ENCODE results near the gene ADAMTS18. TPM values are rescaled to one million over a fixed set of nuclear protein-coding genes. Genes with fewer than 3 reads are reported as not detected.

ADAMTS18 gene
- polyA plus RNA-seq, 1 donor (not counting 4 experiments of a cell fraction or from before 2014, with no cell fraction given): not detected

DNA sequence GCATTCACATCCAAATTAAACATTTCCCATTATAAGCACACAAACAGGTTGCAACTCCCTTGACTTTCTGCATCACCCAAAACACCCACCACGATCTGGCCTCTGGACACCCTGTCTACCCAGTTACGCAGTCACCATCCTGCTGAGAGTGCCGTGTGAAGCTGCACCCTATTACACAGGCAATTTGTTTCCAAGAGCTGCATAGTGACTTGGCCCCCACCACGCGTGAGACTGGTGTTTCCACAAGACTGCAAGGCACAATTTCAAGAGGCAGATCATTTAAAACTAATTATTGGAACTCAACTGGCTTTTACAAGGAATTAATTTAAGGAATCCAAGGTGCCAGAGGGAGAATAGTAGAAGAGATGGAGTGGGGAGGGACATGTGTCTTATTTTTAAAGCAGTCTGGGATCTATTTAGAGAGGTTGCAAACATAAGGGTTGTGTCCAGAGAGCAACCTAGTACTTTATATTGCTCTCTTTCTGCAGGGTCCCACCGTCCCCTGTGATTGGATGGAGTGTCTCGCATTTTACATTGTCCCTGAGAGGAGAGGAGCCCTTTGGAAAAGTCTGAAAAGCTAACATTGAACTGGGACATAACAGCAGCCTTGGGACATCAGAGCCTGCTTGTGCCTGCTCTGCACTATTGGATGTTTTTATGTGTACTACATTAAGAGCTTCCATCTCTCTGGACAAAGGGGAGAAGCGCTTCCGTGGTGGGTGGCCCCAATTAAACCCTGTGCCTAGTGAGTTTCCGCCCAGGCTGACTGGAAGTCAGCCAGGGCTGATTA lies 8.7 kb upstream of the ADAMTS18 start:
- H3K27me3 ChIP-seq (ENCODE audit: control insufficient read depth, extremely low read depth, insufficient read depth, low read length): no peaks in the 10 kb centered on the region
- no peak for FAIRE-seq
- dilution Hi-C loops (cut with MboI; ENCODE audit: extremely low pct_ligation_motif_present, low sequenced_read_pairs): no loop called here
- no peak overlapping the region for H3K9ac ChIP-seq (ENCODE audit: control insufficient read depth, extremely low read depth, insufficient read depth, low read length)
- DNase-seq (ENCODE audit: low read depth, low spot score): no peak
- no peaks in the 10 kb centered on the region for H4K20me1 ChIP-seq (ENCODE audit: control insufficient read depth, extremely low read depth, insufficient read depth, low read length)
- H3K36me3 ChIP-seq (ENCODE audit: control insufficient read depth in 2 of 2, extremely low read depth in 1 of 2, insufficient read depth in 2 of 2, low read length in 2 of 2): no peaks in the 10 kb centered on the region
- H3K4me1 ChIP-seq (ENCODE audit: control insufficient read depth, extremely low read depth, insufficient read depth, low read length): no peaks in the 10 kb centered on the region
- no peak overlapping the region for H3K4me2 ChIP-seq (ENCODE audit: control insufficient read depth, extremely low read depth, insufficient read depth, low read depth, low read length)
- TF ChIP-seq, protein P1, sequence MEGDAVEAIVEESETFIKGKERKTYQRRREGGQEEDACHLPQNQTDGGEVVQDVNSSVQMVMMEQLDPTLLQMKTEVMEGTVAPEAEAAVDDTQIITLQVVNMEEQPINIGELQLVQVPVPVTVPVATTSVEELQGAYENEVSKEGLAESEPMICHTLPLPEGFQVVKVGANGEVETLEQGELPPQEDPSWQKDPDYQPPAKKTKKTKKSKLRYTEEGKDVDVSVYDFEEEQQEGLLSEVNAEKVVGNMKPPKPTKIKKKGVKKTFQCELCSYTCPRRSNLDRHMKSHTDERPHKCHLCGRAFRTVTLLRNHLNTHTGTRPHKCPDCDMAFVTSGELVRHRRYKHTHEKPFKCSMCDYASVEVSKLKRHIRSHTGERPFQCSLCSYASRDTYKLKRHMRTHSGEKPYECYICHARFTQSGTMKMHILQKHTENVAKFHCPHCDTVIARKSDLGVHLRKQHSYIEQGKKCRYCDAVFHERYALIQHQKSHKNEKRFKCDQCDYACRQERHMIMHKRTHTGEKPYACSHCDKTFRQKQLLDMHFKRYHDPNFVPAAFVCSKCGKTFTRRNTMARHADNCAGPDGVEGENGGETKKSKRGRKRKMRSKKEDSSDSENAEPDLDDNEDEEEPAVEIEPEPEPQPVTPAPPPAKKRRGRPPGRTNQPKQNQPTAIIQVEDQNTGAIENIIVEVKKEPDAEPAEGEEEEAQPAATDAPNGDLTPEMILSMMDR (optimal IDR thresholded peaks at IDR 0.05 in 1 of 3, IDR thresholded peaks at IDR 0.05 in 1 of 3, conservative IDR thresholded peaks at IDR 0.05 in 1 of 3; ENCODE audit: extremely low read depth in 1 of 3, insufficient read depth in 2 of 3, low read length in 3 of 3): no peak
- TF ChIP-seq EZH2 (IDR thresholded peaks at IDR 0.05; ENCODE audit: low read length): no peak
- no peaks in the 10 kb centered on the region for H3K9me1 ChIP-seq (ENCODE audit: control insufficient read depth, extremely low read depth, insufficient read depth, low read length)
- H2AFZ ChIP-seq (ENCODE audit: control insufficient read depth, low read length): no peak overlapping the region
- H3K27ac ChIP-seq (ENCODE audit: control insufficient read depth, insufficient read depth, low read length): no peak overlapping the region
- H3K79me2 ChIP-seq (ENCODE audit: control insufficient read depth, insufficient read depth, low read length): no peaks in the 10 kb centered on the region
- H3K4me3 ChIP-seq (ENCODE audit: control insufficient read depth in 2 of 3, extremely low read depth in 1 of 3, insufficient read depth in 2 of 3, low read depth in 1 of 3, low read length in 3 of 3): no peak overlapping the region
- H3K9me3 ChIP-seq (ENCODE audit: control insufficient read depth, low read depth, low read length): no peaks in the 10 kb centered on the region

DNA sequence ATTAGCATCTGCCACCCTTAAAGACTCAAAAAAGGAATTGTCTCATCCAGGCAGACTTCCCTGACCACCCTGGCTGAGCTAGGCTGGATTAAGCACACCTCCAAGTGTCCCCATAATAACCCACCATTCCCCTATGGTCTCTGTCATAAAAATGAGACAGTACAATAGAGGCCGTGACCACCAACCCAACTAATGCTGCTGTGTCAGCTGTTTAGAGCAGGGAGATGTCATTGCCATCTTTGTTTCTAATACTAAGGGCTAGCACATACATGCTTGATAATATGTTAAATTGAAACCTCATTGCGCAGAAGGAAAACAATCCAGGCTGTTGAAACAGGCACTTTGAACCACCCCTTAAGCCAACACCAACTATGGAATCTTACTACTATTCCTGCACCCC lies 7.2 kb upstream of the ADAMTS18 start:
- no peak for FAIRE-seq

More for the DNA sequence above, 7.2 kb upstream of the ADAMTS18 start:
- no peaks in the 10 kb centered on the region for H3K4me1 ChIP-seq (ENCODE audit: control insufficient read depth, extremely low read depth, insufficient read depth, low read length)
- no peaks in the 10 kb centered on the region for H3K27me3 ChIP-seq (ENCODE audit: control insufficient read depth, extremely low read depth, insufficient read depth, low read length)
- dilution Hi-C loops (cut with MboI; ENCODE audit: extremely low pct_ligation_motif_present, low sequenced_read_pairs): no loop called here
- H3K9me3 ChIP-seq (ENCODE audit: control insufficient read depth, low read depth, low read length): no peaks in the 10 kb centered on the region
- no peak overlapping the region for H2AFZ ChIP-seq (ENCODE audit: control insufficient read depth, low read length)
- TF ChIP-seq, protein P1 (optimal IDR thresholded peaks at IDR 0.05 in 1 of 3, IDR thresholded peaks at IDR 0.05 in 1 of 3, conservative IDR thresholded peaks at IDR 0.05 in 1 of 3; ENCODE audit: extremely low read depth in 1 of 3, insufficient read depth in 2 of 3, low read length in 3 of 3): no peak
- TF ChIP-seq EZH2 (IDR thresholded peaks at IDR 0.05; ENCODE audit: low read length): no peak
- H3K9me1 ChIP-seq (ENCODE audit: control insufficient read depth, extremely low read depth, insufficient read depth, low read length): no peaks in the 10 kb centered on the region
- no peak overlapping the region for H3K4me2 ChIP-seq (ENCODE audit: control insufficient read depth, extremely low read depth, insufficient read depth, low read depth, low read length)
- no peak for DNase-seq (ENCODE audit: low read depth, low spot score)
- H4K20me1 ChIP-seq (ENCODE audit: control insufficient read depth, extremely low read depth, insufficient read depth, low read length): no peaks in the 10 kb centered on the region
- H3K27ac ChIP-seq (ENCODE audit: control insufficient read depth, insufficient read depth, low read length): no peak overlapping the region
- no peak overlapping the region for H3K4me3 ChIP-seq (ENCODE audit: control insufficient read depth in 2 of 3, extremely low read depth in 1 of 3, insufficient read depth in 2 of 3, low read depth in 1 of 3, low read length in 3 of 3)
- H3K36me3 ChIP-seq (ENCODE audit: control insufficient read depth in 2 of 2, extremely low read depth in 1 of 2, insufficient read depth in 2 of 2, low read length in 2 of 2): no peaks in the 10 kb centered on the region
- H3K9ac ChIP-seq (ENCODE audit: control insufficient read depth, extremely low read depth, insufficient read depth, low read length): no peak overlapping the region
- no peaks in the 10 kb centered on the region for H3K79me2 ChIP-seq (ENCODE audit: control insufficient read depth, insufficient read depth, low read length)
